ENCODE data around the gene UROS.

The UROS gene

GRCh38 chr10:125785791-125786190 lies 37.3 kb downstream of the UROS start:
- DNase-seq = no peak

GRCh38 chr10:125783957-125784356 lies 39.1 kb downstream of the UROS start:
- no peak for DNase-seq

- no peak for DNase-seq
These were observed 39.6 kb downstream of the UROS start for GRCh38 chr10:125783408-125783807.

GRCh38 chr10:125782616-125783015 lies 40.4 kb downstream of the UROS start:
- DNase-seq = no peak

GRCh38 chr10:125782054-125782453 lies 41.0 kb downstream of the UROS start:
- DNase-seq = no peak

- DNase-seq = no peak
These were observed 41.7 kb downstream of the UROS start for GRCh38 chr10:125781374-125781773.

GRCh38 chr10:125779403-125780327 lies 43.4 kb downstream of the UROS start:
- DNase-seq = no peak

- DNase-seq = no peak
These were observed 44.5 kb downstream of the UROS start for GRCh38 chr10:125778556-125778955.

- DNase-seq = no peak
These were observed 45.3 kb downstream of the UROS start for GRCh38 chr10:125777806-125778205.

- no peak for DNase-seq
These were observed 47.5 kb downstream of the UROS start, which contains the start of gene MMP21 for GRCh38 chr10:125775491-125776106. TSS of gene MMP21 (minus strand) at chr10:125775821. CDS start at chr10:125775821, 0 bp downstream.

- no peak for DNase-seq
These were observed 48.4 kb downstream of the UROS start for GRCh38 chr10:125774581-125775191.

GRCh38 chr10:125773687-125774543 lies 49.1 kb downstream of the UROS start:
- DNase-seq = no peak

GRCh38 chr10:125772864-125773180 lies 50.2 kb downstream of the UROS start:
- no peak for DNase-seq

- DNase-seq = no peak
These were observed 50.8 kb downstream of the UROS start for GRCh38 chr10:125772112-125772863.

- DNase-seq = no peak
These were observed 52.2 kb downstream of the UROS start for GRCh38 chr10:125770844-125771243.

- no peak for DNase-seq
These were observed 53.9 kb downstream of the UROS start for GRCh38 chr10:125769175-125769574.

- DNase-seq = no peak
These were observed 54.7 kb downstream of the UROS start for GRCh38 chr10:125768219-125768855.

GRCh38 chr10:125766511-125766910 lies 56.5 kb downstream of the UROS start:
- no peak for DNase-seq

- no peak for DNase-seq
These were observed 57.2 kb downstream of the UROS start for GRCh38 chr10:125765835-125766234.

- no peak for DNase-seq
These were observed 60.1 kb downstream of the UROS start for GRCh38 chr10:125762692-125763648.
